Measurements from ENCODE around the gene CPNE4. TPM values are rescaled to one million over a fixed set of nuclear protein-coding genes. Genes with fewer than 3 reads are reported as not detected.

The CPNE4 gene
- total RNA-seq, 1 experiment from 2014 or later, result not detected

DNA sequence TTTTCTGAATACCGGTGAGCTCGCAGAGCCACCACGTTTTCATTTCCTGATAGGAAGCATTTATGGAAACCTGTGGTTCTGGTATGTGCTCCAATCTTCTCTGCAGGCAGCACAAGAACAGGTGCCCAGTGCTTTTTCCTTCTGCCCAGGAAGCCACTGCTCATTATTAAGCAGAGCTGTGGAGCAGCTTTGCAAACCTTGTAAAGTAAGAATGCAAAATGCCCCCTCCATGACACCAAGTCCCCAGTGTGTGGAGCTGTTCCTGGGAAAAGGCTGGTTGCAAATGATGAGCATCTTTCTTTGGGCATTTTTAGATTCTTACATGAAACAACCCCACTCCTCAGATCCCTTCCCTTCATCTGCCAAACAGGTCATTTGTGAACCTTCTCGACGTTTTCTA lies 466.4 kb downstream of the CPNE4 start:
- ATAC-seq, result no peak
- intact Hi-C loops (cut with micrococcal nuclease), result no loop called here

DNA sequence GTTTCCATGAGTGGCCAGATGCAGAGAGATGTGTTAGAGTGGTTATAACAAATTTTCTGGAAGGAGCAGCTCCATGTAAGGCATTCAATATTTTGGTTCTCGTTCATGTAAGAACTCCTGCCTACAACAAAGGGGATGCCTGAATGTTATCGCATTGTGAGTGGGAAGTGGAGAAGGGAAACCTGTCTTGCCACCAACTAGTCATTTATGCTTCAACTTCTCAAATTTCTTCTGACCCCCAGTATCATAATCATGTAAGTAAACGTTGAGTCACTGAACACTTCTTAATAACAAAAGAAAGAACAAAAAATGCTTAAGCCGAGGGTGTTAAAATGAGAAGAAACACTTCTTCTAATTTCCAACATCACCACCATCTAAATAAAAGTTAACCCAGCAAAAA lies 470.0 kb downstream of the CPNE4 start:
- Histone ChIP-seq H3K4me3 (ENCODE audit: low read length) (no peak overlapping the region), H3K36me3 (ENCODE audit: low read depth, low read length) (no peaks in the 10 kb centered on the region), H3K9me2 (replicated peaks; ENCODE audit: low read length) (no peaks in the 10 kb centered on the region), H3K4me2 (ENCODE audit: low read length) (peak overlapping the region; percentile 41), H3K4me1 (ENCODE audit: insufficient read depth, low read length) (peaks cover 11% of the 10 kb centered on the region), H3K9ac (ENCODE audit: low read length) (no peak overlapping the region), H3K9me3 (ENCODE audit: low read length) (no peaks in the 10 kb centered on the region), H4K20me1 (ENCODE audit: low read length) (no peaks in the 10 kb centered on the region), H2AFZ (ENCODE audit: low read length) (no peak overlapping the region), H3K79me2 (ENCODE audit: low read length) (no peaks in the 10 kb centered on the region), H3F3A (ENCODE audit: low read length, unreplicated experiment) (no peaks in the 10 kb centered on the region), H3K27ac (ENCODE audit: low read length) (no peak overlapping the region), H3K27me3 (ENCODE audit: low read length) (no peaks in the 10 kb centered on the region)
- intact Hi-C loops (cut with micrococcal nuclease), result no loop called here
- ChIA-PET POLR2A (ENCODE audit: unreplicated experiment) (no interaction called here), CTCF (no interaction called here)
- TF ChIP-seq EZH2phosphoT487 (IDR thresholded peaks at IDR 0.05; ENCODE audit: borderline replicate concordance, low read length), result no peak
- TF ChIP-seq EZH2 (IDR thresholded peaks at IDR 0.05; ENCODE audit: low read length, unreplicated experiment), result no peak
- TF ChIP-seq, protein P1, sequence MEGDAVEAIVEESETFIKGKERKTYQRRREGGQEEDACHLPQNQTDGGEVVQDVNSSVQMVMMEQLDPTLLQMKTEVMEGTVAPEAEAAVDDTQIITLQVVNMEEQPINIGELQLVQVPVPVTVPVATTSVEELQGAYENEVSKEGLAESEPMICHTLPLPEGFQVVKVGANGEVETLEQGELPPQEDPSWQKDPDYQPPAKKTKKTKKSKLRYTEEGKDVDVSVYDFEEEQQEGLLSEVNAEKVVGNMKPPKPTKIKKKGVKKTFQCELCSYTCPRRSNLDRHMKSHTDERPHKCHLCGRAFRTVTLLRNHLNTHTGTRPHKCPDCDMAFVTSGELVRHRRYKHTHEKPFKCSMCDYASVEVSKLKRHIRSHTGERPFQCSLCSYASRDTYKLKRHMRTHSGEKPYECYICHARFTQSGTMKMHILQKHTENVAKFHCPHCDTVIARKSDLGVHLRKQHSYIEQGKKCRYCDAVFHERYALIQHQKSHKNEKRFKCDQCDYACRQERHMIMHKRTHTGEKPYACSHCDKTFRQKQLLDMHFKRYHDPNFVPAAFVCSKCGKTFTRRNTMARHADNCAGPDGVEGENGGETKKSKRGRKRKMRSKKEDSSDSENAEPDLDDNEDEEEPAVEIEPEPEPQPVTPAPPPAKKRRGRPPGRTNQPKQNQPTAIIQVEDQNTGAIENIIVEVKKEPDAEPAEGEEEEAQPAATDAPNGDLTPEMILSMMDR (conservative IDR thresholded peaks at IDR 0.05; ENCODE audit: low read depth, low read length), result no peak
- ATAC-seq (peak; percentile 54), DNase-seq (peak; percentile 58)
- BruUV-seq (replicated peaks), result no TSS peak

More for the DNA sequence above, 466.4 kb downstream of the CPNE4 start:
- Histone ChIP-seq H3K27ac (ENCODE audit: low read length) (no peak overlapping the region), H3K4me2 (ENCODE audit: low read length) (no peak overlapping the region), H3K79me2 (ENCODE audit: low read length) (no peaks in the 10 kb centered on the region), H3K36me3 (ENCODE audit: low read depth, low read length) (no peaks in the 10 kb centered on the region), H3K27me3 (ENCODE audit: low read length) (no peaks in the 10 kb centered on the region), H2AFZ (ENCODE audit: low read length) (no peak overlapping the region), H3K9ac (ENCODE audit: low read length) (no peak overlapping the region), H4K20me1 (ENCODE audit: low read length) (no peaks in the 10 kb centered on the region), H3K9me2 (replicated peaks; ENCODE audit: low read length) (no peaks in the 10 kb centered on the region), H3K4me3 (ENCODE audit: low read length) (no peak overlapping the region), H3K4me1 (ENCODE audit: insufficient read depth, low read length) (peaks cover 11% of the 10 kb centered on the region), H3F3A (ENCODE audit: low read length, unreplicated experiment) (no peaks in the 10 kb centered on the region), H3K9me3 (ENCODE audit: low read length) (no peaks in the 10 kb centered on the region)
- DNase-seq, result peak; percentile 6
- no TSS peak for BruUV-seq (replicated peaks)
- TF ChIP-seq EZH2phosphoT487 (IDR thresholded peaks at IDR 0.05; ENCODE audit: borderline replicate concordance, low read length) (no peak), EZH2 (IDR thresholded peaks at IDR 0.05; ENCODE audit: low read length, unreplicated experiment) (no peak)
- TF ChIP-seq, protein P1 (conservative IDR thresholded peaks at IDR 0.05; ENCODE audit: low read depth, low read length), result peak; percentile 22; the same call in 1 of the 2 replicates
- CTCF ChIA-PET, result no interaction called here
- POLR2A ChIA-PET (ENCODE audit: unreplicated experiment), result no interaction called here

DNA sequence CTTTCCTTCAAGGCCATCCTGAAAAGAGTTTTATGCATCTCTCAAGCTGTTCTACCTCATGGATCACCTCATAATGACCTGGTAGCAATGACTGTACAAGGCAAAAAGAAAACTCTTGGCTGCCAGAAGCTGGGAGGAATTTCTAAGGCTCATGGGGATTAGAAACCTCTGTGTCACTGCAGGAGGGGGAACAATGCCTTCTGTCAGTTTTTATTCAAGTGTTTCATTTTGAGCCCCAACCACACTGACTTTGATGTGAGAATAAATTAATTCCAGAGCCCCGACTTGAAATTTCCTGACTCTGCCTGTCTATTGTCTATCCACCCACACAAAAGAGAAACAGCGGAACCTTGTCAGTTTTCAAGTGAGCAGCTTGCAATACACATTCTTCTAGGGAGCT lies 473.3 kb downstream of the CPNE4 start:
- DNase-seq, result no peak
- no peaks in the 10 kb centered on the region for H3K9me3 ChIP-seq (ENCODE audit: low read length)
- POLR2A ChIA-PET (ENCODE audit: unreplicated experiment), result no interaction called here

More for the DNA sequence above, 473.3 kb downstream of the CPNE4 start:
- H2AFZ ChIP-seq (ENCODE audit: low read length), result no peak overlapping the region
- no peaks in the 10 kb centered on the region for H3K36me3 ChIP-seq (ENCODE audit: low read depth, low read length)
- H4K20me1 ChIP-seq (ENCODE audit: low read length), result no peaks in the 10 kb centered on the region
- H3K27ac ChIP-seq (ENCODE audit: low read length), result no peak overlapping the region
- TF ChIP-seq, protein P1 (conservative IDR thresholded peaks at IDR 0.05; ENCODE audit: low read depth, low read length), result no peak
- TF ChIP-seq EZH2 (IDR thresholded peaks at IDR 0.05; ENCODE audit: low read length, unreplicated experiment) (no peak), EZH2phosphoT487 (IDR thresholded peaks at IDR 0.05; ENCODE audit: borderline replicate concordance, low read length) (no peak)
- no TSS peak for BruUV-seq (replicated peaks)
- H3K4me3 ChIP-seq (ENCODE audit: low read length), result no peak overlapping the region
- intact Hi-C loops (cut with micrococcal nuclease), result no loop called here
- H3K9me2 ChIP-seq (replicated peaks; ENCODE audit: low read length), result no peaks in the 10 kb centered on the region
- CTCF ChIA-PET, result no interaction called here
- no peaks in the 10 kb centered on the region for H3K79me2 ChIP-seq (ENCODE audit: low read length)
- H3K4me2 ChIP-seq (ENCODE audit: low read length), result no peak overlapping the region
- H3F3A ChIP-seq (ENCODE audit: low read length, unreplicated experiment), result no peaks in the 10 kb centered on the region
- no peak for ATAC-seq
- no peaks in the 10 kb centered on the region for H3K27me3 ChIP-seq (ENCODE audit: low read length)
- H3K9ac ChIP-seq (ENCODE audit: low read length), result no peak overlapping the region
- H3K4me1 ChIP-seq (ENCODE audit: insufficient read depth, low read length), result peaks cover 11% of the 10 kb centered on the region
